ENCODE results near the gene TMCO4. TPM values are rescaled to one million over a fixed set of nuclear protein-coding genes. Genes with fewer than 3 reads are reported as not detected.

The TMCO4 gene
- total and polyA plus RNA-seq, 10 of the 15 experiments (the other 5 are each of a cell fraction or from before 2014, with no cell fraction given) = 2.4 to 20.8 (median 13.0) TPM

GRCh38 chr1:19696820-19697219 lies 102.9 kb downstream of the TMCO4 start (continued):
- TF ChIP-seq PRDM15 (CRISPR knock-in tag; IDR thresholded peaks at IDR 0.05) = no peak
- no peak for TF ChIP-seq HDAC6 (IDR thresholded peaks at IDR 0.05; ENCODE audit: unreplicated experiment)

- Histone ChIP-seq H3K27ac (ENCODE audit: control insufficient read depth, insufficient read depth) (no peak overlapping the region), H3K9ac (ENCODE audit: control insufficient read depth, insufficient read depth, low read length) (no peak overlapping the region), H3K4me2 (ENCODE audit: control insufficient read depth, insufficient read depth) (no peak overlapping the region), H3K27me3 (replicated peaks in 1 of 2; ENCODE audit: control insufficient read depth in 2 of 2, insufficient read depth in 2 of 2, low read length in 1 of 2) (no peaks in the 10 kb centered on the region), H3K4me1 (ENCODE audit: control insufficient read depth, insufficient read depth, low read length) (peaks cover 3% of the 10 kb centered on the region), H4K20me1 (ENCODE audit: control insufficient read depth, insufficient read depth) (no peaks in the 10 kb centered on the region), H3K79me2 (ENCODE audit: control insufficient read depth, insufficient read depth, low read length) (no peaks in the 10 kb centered on the region), H3K36me3 (ENCODE audit: control insufficient read depth in 2 of 2, insufficient read depth in 2 of 2, low read length in 1 of 2) (peaks cover 3 to 8% of the 10 kb centered on the region in 2 experiments; a peak in 2 of 4 replicates), H3K4me3 (no peak overlapping the region), H3K9me3 (replicated peaks; ENCODE audit: control insufficient read depth, insufficient read depth, low read length) (peaks cover 6% of the 10 kb centered on the region; the same call in 2 of the 3 replicates), H2AFZ (ENCODE audit: control insufficient read depth, low read depth, low read length) (no peak overlapping the region)
- in situ Hi-C loops (cut with MboI) = no loop called here
- DNase-seq (ENCODE audit: low read depth, low spot score) = no peak
- no peak for ATAC-seq
- intact Hi-C loops (cut with micrococcal nuclease; ENCODE audit: unreplicated experiment) = no loop called here
- ChIA-PET CTCF (interaction anchor here (1.9 kb wide), 1 partner anchor 34 kb away, joined by 11 read pairs; no protein-coding TSS in a partner anchor), RAD21 (ENCODE audit: unreplicated experiment) (no interaction called here), POLR2A (interaction anchor here (0.5 kb wide), 1 partner anchor 22 kb away, joined by 3 read pairs; no protein-coding TSS in a partner anchor), SMC1A (ENCODE audit: uncharacterized antibody, unreplicated experiment) (no interaction called here)
- no peak for TF ChIP-seq IKZF1 (conservative IDR thresholded peaks at IDR 0.05)
- no peak for TF ChIP-seq NBN (IDR thresholded peaks at IDR 0.05)
- TF ChIP-seq CBX5 (IDR thresholded peaks at IDR 0.05; ENCODE audit: low read depth) = no peak
- TF ChIP-seq SUPT20H (IDR thresholded peaks at IDR 0.05; ENCODE audit: borderline replicate concordance, control insufficient read depth, low read depth, low read length) = no peak
- no peak for TF ChIP-seq BRCA1 (IDR thresholded peaks at IDR 0.05; ENCODE audit: low read depth, low read length)
- no peak for TF ChIP-seq SREBF1 (IDR thresholded peaks at IDR 0.05; ENCODE audit: low read length)
- TF ChIP-seq MTA2 (IDR thresholded peaks at IDR 0.05; ENCODE audit: low read depth) = no peak
- BruUV-seq (replicated peaks) = no TSS peak
- FAIRE-seq = no peak
- WGBS (ENCODE audit: insufficient coverage, insufficient replicate concordance, low lambda C conversion rate, missing lambda C conversion rate) = 88% methylated on average over 7 of the region's 7 CpGs
Observed at GRCh38 chr1:19695772-19696171, 103.9 kb downstream of the TMCO4 start.
